Activated naive CD8-positive, alpha-beta T cell treated with anti-CD3 and anti-CD28 coated beads, Interleukin-2, amount 50 U/mL, for 24 hours (primary cell): ENCODE data around the gene ITIH4.
A peak's percentile ranks its signal among the peaks of the same experiment; 100 is the strongest.

ENCODE experiments used
- ATAC-seq: fragments of 150-1000 bp; cut with Tn5 transposase; one replicate; pipeline ENCODE4 v1.10.0; 2021
- DNase-seq: peaks from one replicate; pipeline ENCODE4 v3.0.0; 2021
- H3K27ac Mint-ChIP-seq: one replicate; pipeline ENCODE4 v1.8.0; 2021; ENCODE audit warnings: mild to moderate bottlenecking, mixed read lengths
- H3K27me3 Mint-ChIP-seq: one replicate; pipeline ENCODE4 v1.8.0; 2021; ENCODE audit warnings: mixed read lengths
- H3K36me3 Mint-ChIP-seq: one replicate; pipeline ENCODE4 v1.8.0; 2021; ENCODE audit warnings: low read depth, mixed read lengths
- H3K4me1 Mint-ChIP-seq: one replicate; pipeline ENCODE4 v1.8.0; 2021; ENCODE audit warnings: mixed read lengths
- H3K4me3 Mint-ChIP-seq: one replicate; pipeline ENCODE4 v1.8.0; 2021; ENCODE audit warnings: mild to moderate bottlenecking, moderate library complexity, mixed read lengths
- H3K9me3 Mint-ChIP-seq: one replicate; pipeline ENCODE4 v1.8.0; 2021; ENCODE audit warnings: mixed read lengths

The ITIH4 gene

DNA sequence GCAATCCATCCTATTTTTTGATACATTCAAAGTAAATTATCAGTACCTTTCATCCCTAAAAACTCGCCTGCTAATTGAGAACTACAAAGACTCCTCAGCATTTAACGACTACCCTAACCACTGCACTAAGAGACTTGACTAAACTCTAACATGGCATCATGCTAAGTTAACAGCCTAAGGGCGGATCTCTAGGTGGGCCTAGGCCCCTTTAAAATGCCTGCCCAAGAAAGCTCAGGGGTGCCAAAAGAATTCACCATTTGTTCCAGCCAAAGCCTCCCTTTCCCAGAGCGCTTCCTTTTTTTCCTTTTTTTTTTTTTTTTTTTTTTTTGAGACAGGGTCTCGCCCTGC lies 59.2 kb downstream of the ITIH4 start:
- no peaks in the 10 kb centered on the region for H3K9me3 Mint-ChIP-seq
- no peaks in the 10 kb centered on the region for H3K27me3 Mint-ChIP-seq
- H3K4me1 Mint-ChIP-seq, result peaks cover 21% of the 10 kb centered on the region
- peak overlapping the region; percentile 92 for H3K4me3 Mint-ChIP-seq
- DNase-seq, result no peak
- peak overlapping the region; percentile 91 for H3K27ac Mint-ChIP-seq
- no peak for ATAC-seq
- H3K36me3 Mint-ChIP-seq, result peaks cover 4% of the 10 kb centered on the region

GRCh38 chr3:52770496-52771333 lies 59.8 kb downstream of the ITIH4 start, which contains the start of gene NEK4:
NEK4 (minus strand) TSS chr3:52770940; CDS start chr3:52770746, 194 bp downstream.
- Mint-ChIP-seq H3K27ac (peak within 1 kb of the TSS; percentile 91), H3K27me3 (no peaks in the 10 kb centered on the region), H3K36me3 (peaks cover 8% of the 10 kb centered on the region), H3K9me3 (no peaks in the 10 kb centered on the region), H3K4me3 (peak within 1 kb of the TSS; percentile 92), H3K4me1 (peaks cover 21% of the 10 kb centered on the region)
- ATAC-seq (peak; percentile 99), DNase-seq (peak; percentile 88)

- ATAC-seq, result no peak
- H3K4me1 Mint-ChIP-seq, result peaks cover 21% of the 10 kb centered on the region
- peak overlapping the region; percentile 92 for H3K4me3 Mint-ChIP-seq
- no peaks in the 10 kb centered on the region for H3K27me3 Mint-ChIP-seq
- peaks cover 13% of the 10 kb centered on the region for H3K36me3 Mint-ChIP-seq
- peak overlapping the region; percentile 76 for H3K27ac Mint-ChIP-seq
- H3K9me3 Mint-ChIP-seq, result no peaks in the 10 kb centered on the region
- DNase-seq, result no peak
Measured at GRCh38 chr3:52769786-52770455, 60.6 kb downstream of the ITIH4 start.

DNA sequence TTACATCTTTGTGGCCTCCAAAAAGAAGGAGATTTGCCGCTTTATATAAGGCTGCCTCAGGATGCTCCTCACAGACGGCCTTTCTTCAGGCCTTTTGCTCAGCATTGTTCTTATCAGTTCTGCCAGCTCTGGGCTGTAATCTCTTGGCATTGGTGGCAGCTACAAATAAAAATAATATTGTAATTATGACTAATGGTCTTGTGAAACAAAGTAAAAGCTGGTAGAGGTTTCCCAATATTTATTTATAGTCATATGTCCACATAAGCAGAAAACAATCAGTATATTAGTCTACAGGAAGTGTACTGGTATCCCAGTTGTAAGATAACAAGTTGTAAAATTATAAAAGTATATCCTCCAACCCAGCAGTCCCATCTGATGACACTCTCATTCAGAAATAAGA lies 67.0 kb downstream of the ITIH4 start:
- ATAC-seq (no peak), DNase-seq (no peak)
- Mint-ChIP-seq H3K36me3 (peaks cover 36% of the 10 kb centered on the region), H3K4me1 (peaks cover 7% of the 10 kb centered on the region), H3K9me3 (no peaks in the 10 kb centered on the region), H3K27me3 (no peaks in the 10 kb centered on the region), H3K4me3 (no peak overlapping the region), H3K27ac (no peak overlapping the region)
